Glutamatergic neuron (in vitro differentiated cells): ENCODE results near the gene ANKMY1. TPM values are rescaled to one million over a fixed set of nuclear protein-coding genes. Genes with fewer than 3 reads are reported as not detected.
"Not testable (repeated sequence)": the region's sequence is repeated elsewhere in the genome, so short reads cannot be mapped to it uniquely, and the experiment has no call there.

ENCODE experiments used
- DNase-seq: peaks from one replicate; pipeline ENCODE4 v3.0.0; 2022
- H3K27ac Mint-ChIP-seq: one replicate; pipeline ENCODE4 v1.8.0; 2020; ENCODE audit warnings: mild to moderate bottlenecking, mixed read lengths, inconsistent platforms; ENCODE audit not compliant: unreplicated experiment
- H3K27me3 Mint-ChIP-seq: one replicate; pipeline ENCODE4 v1.8.0; 2020; ENCODE audit warnings: mild to moderate bottlenecking, moderate library complexity, mixed read lengths, inconsistent platforms; ENCODE audit not compliant: unreplicated experiment
- H3K36me3 Mint-ChIP-seq: one replicate; pipeline ENCODE4 v1.8.0; 2020; ENCODE audit warnings: mild to moderate bottlenecking, mixed read lengths, inconsistent platforms; ENCODE audit not compliant: unreplicated experiment
- H3K4me1 Mint-ChIP-seq: one replicate; pipeline ENCODE4 v1.8.0; 2020; ENCODE audit warnings: mild to moderate bottlenecking, low read depth, mixed read lengths, inconsistent platforms; ENCODE audit not compliant: unreplicated experiment
- H3K4me3 Mint-ChIP-seq: one replicate; pipeline ENCODE4 v1.8.0; 2020; ENCODE audit warnings: mild to moderate bottlenecking, mixed read lengths, inconsistent platforms; ENCODE audit not compliant: unreplicated experiment
- H3K9me3 Mint-ChIP-seq: one replicate; pipeline ENCODE4 v1.8.0; 2020; ENCODE audit warnings: mild to moderate bottlenecking, moderate library complexity, mixed read lengths, inconsistent platforms; ENCODE audit not compliant: unreplicated experiment
- CTCF ChIP-seq: fragments of 200-600 bp; sonication (generic); IDR thresholded peaks from one replicate; pipeline ENCODE4 v1.5.0; 2021; ENCODE audit not compliant: partially characterized antibody, unreplicated experiment
- total RNA-seq: library from RNA; stranded (reverse); fragmentation: NEBNext Ultra II Directional; extraction: Animal tissue kit (Norgen Biotek cat#: 25700); gene quantifications from one replicate; pipeline ENCODE4 v1.2.1, GENCODE V29; 2021; ENCODE audit not compliant: unreplicated experiment

Gene ANKMY1
- total RNA-seq, 1 donor from 2014 or later, result 9.0 TPM

- H3K27me3 Mint-ChIP-seq, result no peaks in the 10 kb centered on the region
- H3K36me3 Mint-ChIP-seq, result peaks cover 13% of the 10 kb centered on the region
- no peak for TF ChIP-seq CTCF
- H3K9me3 Mint-ChIP-seq, result peaks cover 1% of the 10 kb centered on the region
- no peak for DNase-seq
- H3K27ac Mint-ChIP-seq, result no peak overlapping the region
- no peak overlapping the region for H3K4me3 Mint-ChIP-seq
- H3K4me1 Mint-ChIP-seq, result no peaks in the 10 kb centered on the region
These were observed 58.2 kb downstream of the ANKMY1 start for GRCh38 chr2:240499309-240500301.

DNA sequence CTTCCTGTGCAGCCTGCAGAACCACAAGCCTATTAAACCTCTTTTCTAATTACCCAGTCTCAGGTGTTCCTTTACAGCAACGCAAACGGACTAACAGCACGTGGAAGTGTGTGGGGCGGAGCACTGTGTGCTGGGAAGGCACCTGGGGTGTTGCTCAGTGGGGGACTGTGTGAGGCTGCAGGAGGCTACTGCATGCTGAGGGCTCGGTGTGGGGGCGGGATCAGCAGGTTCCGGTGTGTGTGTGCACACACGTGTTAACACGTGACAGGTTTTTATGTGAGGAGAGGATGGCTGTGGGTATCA lies 58.9 kb downstream of the ANKMY1 start:
- Mint-ChIP-seq H3K9me3 (peaks cover 1% of the 10 kb centered on the region), H3K4me1 (no peaks in the 10 kb centered on the region), H3K36me3 (peaks cover 13% of the 10 kb centered on the region), H3K4me3 (no peak overlapping the region), H3K27me3 (no peaks in the 10 kb centered on the region), H3K27ac (no peak overlapping the region)
- DNase-seq, result no peak
- TF ChIP-seq CTCF, result no peak

GRCh38 chr2:240498171-240498957 lies 59.4 kb downstream of the ANKMY1 start:
- H3K4me1 Mint-ChIP-seq, result no peaks in the 10 kb centered on the region
- no peak for TF ChIP-seq CTCF
- no peak for DNase-seq
- peaks cover 3% of the 10 kb centered on the region for H3K9me3 Mint-ChIP-seq
- H3K36me3 Mint-ChIP-seq, result peaks cover 15% of the 10 kb centered on the region
- H3K27me3 Mint-ChIP-seq, result peaks cover 2% of the 10 kb centered on the region
- no peak overlapping the region for H3K27ac Mint-ChIP-seq
- H3K4me3 Mint-ChIP-seq, result no peak overlapping the region

DNA sequence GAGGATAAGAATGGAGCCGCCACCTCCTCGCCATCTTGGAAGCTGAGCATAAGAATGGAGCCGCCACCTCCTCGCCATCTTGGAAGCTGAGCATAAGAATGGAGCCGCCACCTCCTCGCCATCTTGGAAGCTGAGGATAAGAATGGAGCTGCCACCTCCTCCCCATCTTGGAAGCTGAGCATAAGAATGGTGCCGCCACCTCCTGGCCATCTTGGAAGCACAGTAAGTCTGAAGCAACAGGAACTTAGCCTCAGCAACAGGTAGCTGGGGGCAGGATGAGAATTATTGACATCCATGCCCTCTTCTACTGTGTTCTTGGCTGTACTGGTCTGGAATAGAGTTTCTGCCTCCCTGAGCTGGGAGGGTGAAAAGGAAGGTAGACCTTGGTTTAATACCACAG lies 60.7 kb downstream of the ANKMY1 start:
- TF ChIP-seq CTCF, result peak; percentile 22
- not testable (repeated sequence) for H3K27me3 Mint-ChIP-seq, H3K9me3 Mint-ChIP-seq, H3K4me1 Mint-ChIP-seq, DNase-seq, H3K27ac Mint-ChIP-seq, H3K4me3 Mint-ChIP-seq
- peaks cover 21% of the 10 kb centered on the region for H3K36me3 Mint-ChIP-seq
